ENCODE data around the gene WNT4. TPM values are rescaled to one million over a fixed set of nuclear protein-coding genes. Genes with fewer than 3 reads are reported as not detected.

The WNT4 gene
- total and polyA plus RNA-seq, 9 of the 15 experiments (the other 6 are each of a cell fraction or from before 2014, with no cell fraction given): 0.01 TPM; not detected in 8

DNA sequence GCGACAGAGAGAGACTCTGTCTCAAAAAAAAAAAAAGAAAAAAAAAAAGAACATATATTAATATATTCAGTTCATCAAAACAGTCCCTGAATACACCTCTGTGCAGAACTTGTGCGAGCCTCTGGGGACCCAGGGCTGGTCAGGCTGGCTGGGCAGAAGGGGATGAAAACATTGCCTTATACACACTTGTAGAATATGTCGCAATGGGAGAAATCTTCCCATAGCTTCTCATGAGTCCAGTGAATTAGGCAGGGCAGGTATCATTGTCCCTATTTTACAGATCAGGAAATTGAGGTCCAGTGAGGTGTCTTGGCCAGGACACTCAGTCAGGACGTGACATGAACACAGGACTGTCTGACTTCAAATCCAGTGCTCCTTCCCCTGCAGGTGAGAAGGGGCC, 12.6 kb upstream of the WNT4 start:
- no peaks in the 10 kb centered on the region for H3K79me2 ChIP-seq (ENCODE audit: control insufficient read depth, insufficient read depth, low read length)
- H3K9me3 ChIP-seq (replicated peaks; ENCODE audit: control insufficient read depth, insufficient read depth, low read depth, low read length): no peaks in the 10 kb centered on the region
- TF ChIP-seq ZNF282 (CRISPR knock-in tag; IDR thresholded peaks at IDR 0.05) (no peak), CEBPG (CRISPR knock-in tag; IDR thresholded peaks at IDR 0.05) (no peak), CEBPG (tag; conservative IDR thresholded peaks at IDR 0.05 in 1 of 2, IDR thresholded peaks at IDR 0.05 in 1 of 2) (peak; percentile 16 to 50; a peak in 1 of 4 replicates), CEBPB (tag; IDR thresholded peaks at IDR 0.05) (peak; percentile 61), EZH2 (IDR thresholded peaks at IDR 0.05; ENCODE audit: borderline replicate concordance, low read depth, low read length) (peak; percentile 56; the same call in 1 of the 2 replicates), POU5F1 (IDR thresholded peaks at IDR 0.05; ENCODE audit: borderline replicate concordance, low read depth, low read length, partially characterized antibody) (no peak)
- TF ChIP-seq, protein P1, sequence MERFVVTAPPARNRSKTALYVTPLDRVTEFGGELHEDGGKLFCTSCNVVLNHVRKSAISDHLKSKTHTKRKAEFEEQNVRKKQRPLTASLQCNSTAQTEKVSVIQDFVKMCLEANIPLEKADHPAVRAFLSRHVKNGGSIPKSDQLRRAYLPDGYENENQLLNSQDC (CRISPR knock-in tag; IDR thresholded peaks at IDR 0.05): no peak
- TF ChIP-seq, protein P2, sequence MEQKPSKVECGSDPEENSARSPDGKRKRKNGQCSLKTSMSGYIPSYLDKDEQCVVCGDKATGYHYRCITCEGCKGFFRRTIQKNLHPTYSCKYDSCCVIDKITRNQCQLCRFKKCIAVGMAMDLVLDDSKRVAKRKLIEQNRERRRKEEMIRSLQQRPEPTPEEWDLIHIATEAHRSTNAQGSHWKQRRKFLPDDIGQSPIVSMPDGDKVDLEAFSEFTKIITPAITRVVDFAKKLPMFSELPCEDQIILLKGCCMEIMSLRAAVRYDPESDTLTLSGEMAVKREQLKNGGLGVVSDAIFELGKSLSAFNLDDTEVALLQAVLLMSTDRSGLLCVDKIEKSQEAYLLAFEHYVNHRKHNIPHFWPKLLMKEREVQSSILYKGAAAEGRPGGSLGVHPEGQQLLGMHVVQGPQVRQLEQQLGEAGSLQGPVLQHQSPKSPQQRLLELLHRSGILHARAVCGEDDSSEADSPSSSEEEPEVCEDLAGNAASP (IDR thresholded peaks at IDR 0.05): no peak
- peaks cover 40 to 73% of the 10 kb centered on the region in 2 experiments; a peak in 4 of 5 replicates for H3K27me3 ChIP-seq (ENCODE audit: control insufficient read depth in 2 of 2, insufficient read depth in 2 of 2, low read length in 2 of 2)
- DNase-seq (ENCODE audit: extremely low read depth in 1 of 4, low spot score in 3 of 4) (no peak), FAIRE-seq (no peak), ATAC-seq (no peak)
- no peak overlapping the region for H2AFZ ChIP-seq (ENCODE audit: low read depth, low read length)
- no peak overlapping the region for H3K4me2 ChIP-seq (ENCODE audit: insufficient read depth, low read length)
- H3K4me1 ChIP-seq (replicated peaks in 1 of 2; ENCODE audit: control insufficient read depth in 2 of 2, insufficient read depth in 2 of 2, low read length in 2 of 2): peaks cover 0 to 12% of the 10 kb centered on the region in 2 experiments; a peak in 1 of 5 replicates
- ChIA-PET CTCF (ENCODE audit: low intra/inter-chr PET ratio) (no interaction called here), POLR2A (no interaction called here)
- H3K27ac ChIP-seq (ENCODE audit: extremely low read depth, low read depth, low read length): no peak overlapping the region
- H3K4me3 ChIP-seq: no peak overlapping the region
- BruUV-seq (replicated peaks): no TSS peak
- H3K9me1 ChIP-seq (ENCODE audit: control insufficient read depth, insufficient read depth, low read length): no peaks in the 10 kb centered on the region
- 1% methylated on average over 4 of the region's 4 CpGs for WGBS (ENCODE audit: insufficient coverage, low coverage, missing lambda C conversion rate)
- intact Hi-C loops (cut with micrococcal nuclease): no loop called here
- no peaks in the 10 kb centered on the region for H3K36me3 ChIP-seq (ENCODE audit: control insufficient read depth, insufficient read depth, low read length)
- no peak overlapping the region for H3K9ac ChIP-seq (ENCODE audit: insufficient read depth in 1 of 2, low read depth in 2 of 2, low read length in 2 of 2)
- in situ Hi-C loops (cut with MboI): no loop called here
- peaks cover 25% of the 10 kb centered on the region; the same call in 1 of the 2 replicates for H4K20me1 ChIP-seq (replicated peaks; ENCODE audit: control insufficient read depth, insufficient read depth, low read length)
